GM19395 (cell line): Measurements from ENCODE around the gene PML.

ENCODE experiments used
- ATAC-seq: cut with Tn5 transposase; IDR thresholded peaks from one replicate; pipeline ENCODE4 v1.9.1; 2021; ENCODE audit warnings: mild to moderate bottlenecking, moderate library complexity; ENCODE audit not compliant: unreplicated experiment

Gene PML

DNA sequence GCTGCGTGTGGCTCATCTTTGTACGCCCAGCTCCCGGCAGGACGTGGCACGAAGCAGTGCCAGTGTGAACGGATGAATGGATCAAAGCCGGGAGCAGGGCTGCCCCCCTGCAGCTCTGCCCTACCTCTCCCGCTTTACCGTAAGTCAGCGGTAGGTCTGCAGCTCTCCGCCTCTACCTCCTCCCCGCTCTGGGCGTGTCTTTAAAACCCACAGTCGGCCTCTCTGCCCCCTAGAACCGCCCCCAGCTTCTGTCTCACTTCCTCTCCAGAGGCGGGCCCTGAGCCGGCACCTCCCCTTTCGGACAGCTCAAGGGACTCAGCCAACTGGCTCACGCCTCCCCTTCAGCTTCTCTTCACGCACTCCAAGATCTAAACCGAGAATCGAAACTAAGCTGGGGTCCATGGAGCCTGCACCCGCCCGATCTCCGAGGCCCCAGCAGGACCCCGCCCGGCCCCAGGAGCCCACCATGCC is at the start of gene PML:
TSS of gene PML (plus strand) at position 304 of the 471 bp plus-strand sequence. CDS start at position 401, 97 bp downstream.
- peak; percentile 73 for ATAC-seq

- no peak for ATAC-seq
These were observed 49.4 kb upstream of the PML start for GRCh38 chr15:73945130-73945508.

- no peak for ATAC-seq
These were observed 48.3 kb upstream of the PML start for GRCh38 chr15:73946046-73946721.

DNA sequence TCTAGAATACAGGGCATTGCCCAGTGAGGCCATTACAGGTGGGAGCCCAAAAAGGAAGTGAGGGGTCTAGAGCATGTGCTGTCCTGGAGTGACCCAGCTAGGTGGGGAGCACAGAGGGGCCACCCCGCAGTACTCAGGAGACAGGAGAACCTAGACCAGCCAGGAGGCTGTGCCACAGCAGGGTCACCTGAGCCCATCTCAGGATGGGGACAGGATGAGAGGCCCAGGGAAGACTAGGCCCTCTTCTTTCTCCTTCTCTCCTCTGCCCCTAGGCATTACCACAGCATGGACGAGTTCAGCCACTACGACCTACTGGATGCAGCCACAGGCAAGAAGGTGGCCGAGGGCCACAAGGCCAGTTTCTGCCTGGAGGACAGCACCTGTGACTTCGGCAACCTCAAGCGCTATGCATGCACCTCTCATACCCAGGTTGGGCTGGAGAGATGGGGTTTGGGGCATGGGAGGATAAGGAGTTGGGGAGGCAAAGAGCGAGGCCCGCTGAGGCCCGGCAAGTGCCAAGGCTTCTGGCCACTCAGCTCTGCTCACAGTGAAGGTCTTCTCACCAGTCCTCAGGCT is 47.6 kb upstream of the PML start:
- no peak for ATAC-seq

GRCh38 chr15:73947651-73948050 is 46.9 kb upstream of the PML start:
- ATAC-seq, result no peak

DNA sequence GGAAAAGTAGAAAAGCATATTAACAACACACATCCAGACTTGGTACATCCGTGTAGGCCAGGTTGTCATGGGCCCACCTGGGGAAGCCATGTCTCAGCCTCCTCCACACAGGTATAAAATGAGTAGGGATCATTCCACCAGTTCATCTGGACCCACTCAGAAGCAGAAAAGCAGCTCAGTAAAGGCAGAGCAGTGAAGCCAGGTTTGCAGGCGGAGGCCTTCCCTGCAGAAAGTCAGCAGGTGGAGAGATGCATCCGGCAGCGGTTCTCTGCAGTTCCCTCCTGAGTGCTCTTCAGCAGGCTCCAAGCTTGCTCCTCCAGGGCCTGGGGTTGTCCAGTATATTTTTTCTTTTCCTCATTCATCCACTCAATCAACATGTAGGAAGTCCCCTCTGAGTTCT is 46.1 kb upstream of the PML start:
- no peak for ATAC-seq

DNA sequence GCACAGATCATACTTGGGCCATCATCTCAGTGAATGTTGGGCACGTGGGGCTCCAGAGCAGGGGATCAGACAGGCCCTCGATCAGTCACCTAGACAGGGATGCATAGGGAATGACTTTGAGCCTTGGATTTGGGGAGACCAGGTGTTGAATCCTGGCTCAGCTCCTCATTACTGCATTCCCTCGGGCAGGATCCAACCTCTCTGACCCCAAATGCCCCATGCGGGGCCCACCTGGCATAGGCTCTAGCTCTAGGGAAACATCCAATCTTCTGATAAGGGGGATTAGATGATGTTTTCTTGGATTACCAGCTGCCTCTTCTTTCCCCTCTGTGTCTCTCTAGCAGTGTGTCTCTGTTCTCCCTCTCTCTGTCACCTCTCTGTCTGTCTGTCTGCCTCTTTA is 45.5 kb upstream of the PML start:
- no peak for ATAC-seq

- no peak for ATAC-seq
These were observed 45.0 kb upstream of the PML start for GRCh38 chr15:73949496-73949895.

GRCh38 chr15:73950479-73950830 is 44.1 kb upstream of the PML start:
- no peak for ATAC-seq

GRCh38 chr15:73950831-73951561 is 43.5 kb upstream of the PML start:
- peak; percentile 68 for ATAC-seq

GRCh38 chr15:73951601-73952000 is 42.9 kb upstream of the PML start:
- ATAC-seq, result no peak

DNA sequence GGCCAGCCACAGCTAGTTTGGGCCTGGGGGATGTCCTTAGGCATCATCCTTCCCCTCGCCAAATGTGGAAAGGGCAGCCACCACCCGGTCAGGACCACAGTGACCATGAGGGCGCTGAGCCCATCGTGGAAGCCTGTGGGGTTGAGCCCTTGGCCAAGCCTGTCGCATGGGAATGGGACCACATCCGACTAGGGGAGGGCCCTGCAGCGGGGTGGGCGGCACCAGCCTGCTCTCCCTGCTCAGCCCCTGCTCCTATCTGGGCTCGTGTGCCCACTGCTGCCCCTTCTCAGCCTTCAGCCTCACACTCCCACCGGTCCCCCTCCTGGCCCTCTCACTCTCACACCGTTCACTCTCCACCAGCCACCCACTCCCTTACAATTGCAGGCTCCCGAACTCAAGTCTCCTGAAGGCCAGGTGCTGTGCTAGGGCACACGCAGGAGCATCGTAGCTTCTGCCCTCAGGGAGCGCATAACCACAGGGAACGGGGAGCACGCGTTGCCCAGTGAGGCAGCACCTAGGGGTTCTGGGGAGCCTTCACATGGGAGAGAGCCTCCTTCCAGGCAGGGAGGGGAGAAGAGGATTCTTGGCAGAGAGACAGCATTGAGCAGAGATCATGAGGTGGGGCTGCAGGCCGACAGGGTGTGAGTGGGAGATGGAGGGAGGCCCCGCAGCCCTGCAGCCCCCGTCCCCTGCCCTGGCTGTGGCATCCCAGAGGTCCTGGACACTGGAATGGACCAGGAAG is 42.2 kb upstream of the PML start:
- ATAC-seq, result no peak

- ATAC-seq, result no peak
These were observed 41.4 kb upstream of the PML start for GRCh38 chr15:73952913-73953750.

DNA sequence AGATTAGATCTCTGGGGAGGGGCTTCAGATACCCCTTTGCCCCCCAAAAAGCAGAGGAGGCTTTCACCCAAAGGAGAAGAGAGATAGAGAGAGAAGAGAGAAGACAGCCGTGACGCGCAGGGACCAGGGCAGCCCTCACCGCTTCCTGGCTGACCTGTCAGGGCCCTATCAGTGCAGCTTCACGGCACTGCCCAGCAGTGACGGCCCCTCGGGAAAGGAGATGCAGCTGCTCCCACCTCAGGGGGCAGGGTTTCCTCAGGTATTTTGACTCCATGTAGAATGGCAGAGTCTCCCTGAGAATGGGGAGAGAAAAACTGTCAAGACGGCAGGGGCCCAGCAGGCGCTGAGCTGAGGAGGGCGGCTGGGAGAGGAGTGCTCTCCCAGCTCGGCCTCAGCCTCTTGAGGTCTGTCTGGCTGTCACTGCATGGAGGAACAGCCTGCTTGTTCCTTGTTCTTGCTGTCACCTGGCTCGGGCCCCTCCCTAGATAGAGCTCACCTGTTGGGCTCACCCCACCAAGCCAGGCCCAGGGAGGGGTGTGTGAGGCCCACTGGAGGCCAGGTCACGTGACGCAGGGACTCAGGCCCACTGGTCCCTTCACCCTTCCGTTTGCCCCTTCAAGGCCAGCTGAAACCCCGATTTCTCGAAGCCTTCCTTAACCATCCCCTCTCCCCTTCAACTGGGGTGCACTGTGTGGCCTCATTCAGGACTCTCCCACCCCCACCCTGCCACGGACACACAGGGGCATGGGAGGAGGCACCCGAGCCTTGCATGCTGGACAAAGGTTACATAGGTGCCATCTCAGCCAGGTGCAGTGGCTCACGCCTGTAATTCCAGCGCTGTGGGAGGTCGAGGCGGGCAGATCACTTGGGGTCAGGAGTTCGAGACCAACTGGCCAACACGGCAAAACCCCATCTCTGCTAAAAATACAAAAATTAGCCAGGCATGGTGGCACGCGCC is 40.0 kb upstream of the PML start:
- no peak for ATAC-seq

GRCh38 chr15:73955326-73955725 is 39.2 kb upstream of the PML start:
- no peak for ATAC-seq

DNA sequence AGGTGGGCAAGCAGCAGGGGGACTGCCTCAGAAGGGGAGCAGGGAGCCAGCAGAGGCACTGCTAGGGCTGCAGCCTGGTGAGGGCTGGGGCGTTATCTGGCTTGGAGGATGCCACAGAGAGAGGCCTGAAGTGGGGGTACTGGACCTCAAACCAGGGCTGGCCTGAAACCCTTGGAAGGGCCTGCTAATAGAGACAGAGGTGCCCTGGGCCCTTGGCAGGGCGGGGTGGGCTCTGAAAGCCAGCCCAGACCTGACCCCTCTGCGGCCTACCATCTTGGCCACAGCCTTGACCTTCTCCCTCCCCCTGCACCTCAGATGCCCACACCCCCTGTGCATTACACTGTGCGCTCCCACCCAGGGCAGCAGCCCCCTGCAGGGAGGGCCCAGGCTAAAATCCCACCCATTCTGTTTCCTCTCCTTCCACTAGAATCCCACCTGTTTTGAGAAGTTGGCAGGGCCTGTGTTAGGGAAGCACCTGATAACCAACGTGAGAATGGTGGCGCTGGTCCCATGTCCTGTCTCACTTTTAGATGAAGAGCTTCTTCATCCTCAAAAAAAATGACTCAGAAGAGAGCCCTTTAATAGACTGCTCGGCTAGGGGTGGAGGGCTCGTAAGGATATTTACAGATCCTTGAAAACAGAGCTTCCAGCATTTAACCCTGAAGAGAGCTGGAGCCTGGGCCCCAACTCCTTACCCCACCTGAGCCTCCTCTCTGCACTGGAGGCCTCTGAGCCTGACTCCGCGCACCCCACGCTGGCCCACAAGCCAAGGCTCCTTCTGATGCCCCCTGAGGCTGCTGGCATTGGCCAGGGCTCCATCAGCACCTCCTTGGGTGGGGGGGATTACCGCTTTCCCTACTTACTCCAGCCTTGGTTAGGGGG is 38.4 kb upstream of the PML start:
- no peak for ATAC-seq

- ATAC-seq, result no peak
These were observed 37.8 kb upstream of the PML start for GRCh38 chr15:73956743-73957135.

GRCh38 chr15:73957276-73957675 is 37.2 kb upstream of the PML start:
- no peak for ATAC-seq

DNA sequence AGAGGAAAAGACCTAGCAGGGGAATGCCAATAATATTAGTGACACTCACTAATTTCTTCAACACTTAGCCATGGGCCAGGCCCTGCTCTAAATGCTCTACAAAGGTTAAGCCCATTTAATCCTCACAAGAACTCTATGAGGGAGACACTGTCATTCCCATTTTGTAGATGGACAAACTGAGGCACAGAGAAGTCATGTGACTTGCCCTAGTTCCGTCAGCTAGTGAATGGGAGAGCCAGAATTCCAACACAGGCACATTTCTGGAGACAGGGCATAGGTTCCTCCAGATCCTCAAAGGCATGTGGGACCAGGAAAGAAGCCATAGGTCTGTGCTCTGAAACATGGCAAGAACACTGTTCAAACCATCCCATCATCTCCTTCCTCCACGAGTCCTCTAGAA is 36.7 kb upstream of the PML start:
- no peak for ATAC-seq
